ENCODE measurements around the gene NPNT.

The NPNT gene

DNA sequence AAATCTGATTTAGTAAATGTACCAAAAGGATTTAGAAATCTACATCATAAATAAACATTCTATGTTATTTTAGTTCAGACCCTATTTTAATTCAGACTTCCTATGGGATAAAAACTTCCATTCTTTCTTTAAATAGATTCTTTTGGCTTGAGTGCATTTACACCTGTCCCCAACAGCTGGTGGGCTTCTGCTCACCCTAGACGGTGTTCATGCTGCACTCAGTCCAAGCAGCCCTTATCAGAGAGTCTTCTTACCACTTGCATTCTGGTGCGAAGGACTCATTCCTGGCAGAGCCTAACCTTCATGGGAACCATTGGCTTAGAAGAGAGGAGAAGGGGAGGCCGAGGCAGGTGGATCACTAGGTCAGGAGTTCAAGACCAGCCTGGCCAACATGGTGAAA lies 57.3 kb downstream of the NPNT start:
- TF ChIP-seq, protein P1, sequence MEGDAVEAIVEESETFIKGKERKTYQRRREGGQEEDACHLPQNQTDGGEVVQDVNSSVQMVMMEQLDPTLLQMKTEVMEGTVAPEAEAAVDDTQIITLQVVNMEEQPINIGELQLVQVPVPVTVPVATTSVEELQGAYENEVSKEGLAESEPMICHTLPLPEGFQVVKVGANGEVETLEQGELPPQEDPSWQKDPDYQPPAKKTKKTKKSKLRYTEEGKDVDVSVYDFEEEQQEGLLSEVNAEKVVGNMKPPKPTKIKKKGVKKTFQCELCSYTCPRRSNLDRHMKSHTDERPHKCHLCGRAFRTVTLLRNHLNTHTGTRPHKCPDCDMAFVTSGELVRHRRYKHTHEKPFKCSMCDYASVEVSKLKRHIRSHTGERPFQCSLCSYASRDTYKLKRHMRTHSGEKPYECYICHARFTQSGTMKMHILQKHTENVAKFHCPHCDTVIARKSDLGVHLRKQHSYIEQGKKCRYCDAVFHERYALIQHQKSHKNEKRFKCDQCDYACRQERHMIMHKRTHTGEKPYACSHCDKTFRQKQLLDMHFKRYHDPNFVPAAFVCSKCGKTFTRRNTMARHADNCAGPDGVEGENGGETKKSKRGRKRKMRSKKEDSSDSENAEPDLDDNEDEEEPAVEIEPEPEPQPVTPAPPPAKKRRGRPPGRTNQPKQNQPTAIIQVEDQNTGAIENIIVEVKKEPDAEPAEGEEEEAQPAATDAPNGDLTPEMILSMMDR (conservative IDR thresholded peaks at IDR 0.05; ENCODE audit: low read depth, low read length) = no peak
- H3K4me3 ChIP-seq (ENCODE audit: low read depth, low read length) = no peak overlapping the region
- DNase-seq (ENCODE audit: low read depth) = no peak

DNA sequence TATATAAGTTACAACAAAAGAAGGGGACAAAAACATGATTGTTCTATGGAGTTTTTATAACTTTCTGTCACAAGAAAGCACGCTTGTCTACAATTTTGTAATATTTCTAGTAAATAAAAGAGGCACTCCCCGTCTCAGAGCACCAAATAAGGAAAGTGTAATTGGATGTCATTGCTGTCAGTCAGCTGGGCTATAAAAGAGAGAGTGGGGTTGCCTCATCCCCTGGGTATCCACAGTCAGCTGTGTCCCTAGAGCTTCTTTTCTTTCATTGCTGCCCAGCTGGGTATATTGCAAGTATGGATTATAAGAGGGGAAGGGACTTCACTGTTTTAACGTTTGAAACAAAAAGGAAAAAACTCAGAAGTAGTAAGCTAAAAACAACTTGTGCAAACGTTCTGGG lies 61.3 kb downstream of the NPNT start:
- TF ChIP-seq, protein P1 (conservative IDR thresholded peaks at IDR 0.05; ENCODE audit: low read depth, low read length) = no peak
- DNase-seq (ENCODE audit: low read depth) = peak; percentile 11

DNA sequence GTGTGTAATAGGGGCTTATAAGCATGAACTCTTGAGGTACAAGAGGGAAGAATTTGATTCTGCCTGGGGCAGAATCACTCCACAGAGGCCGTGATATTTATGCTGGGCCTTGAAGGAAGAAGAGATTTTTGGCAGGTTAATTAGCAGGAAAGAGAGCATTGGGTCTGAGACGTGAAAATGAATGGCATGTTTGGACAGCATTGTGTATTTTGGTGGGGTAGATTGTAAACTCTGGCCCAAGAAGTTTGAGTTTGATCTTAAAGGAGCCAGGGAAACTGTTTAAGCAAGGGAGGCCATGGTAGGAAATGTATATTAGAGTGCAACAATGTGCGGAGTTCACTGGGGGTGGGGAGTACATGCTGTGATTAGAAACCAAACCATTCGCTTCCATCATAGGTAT lies 62.4 kb downstream of the NPNT start:
- no peak overlapping the region for H3K4me3 ChIP-seq (ENCODE audit: low read depth, low read length)
- no peak for DNase-seq (ENCODE audit: low read depth)
- TF ChIP-seq, protein P1 (conservative IDR thresholded peaks at IDR 0.05; ENCODE audit: low read depth, low read length) = no peak

More for the DNA sequence above, 61.3 kb downstream of the NPNT start:
- H3K4me3 ChIP-seq (ENCODE audit: low read depth, low read length) = no peak overlapping the region

DNA sequence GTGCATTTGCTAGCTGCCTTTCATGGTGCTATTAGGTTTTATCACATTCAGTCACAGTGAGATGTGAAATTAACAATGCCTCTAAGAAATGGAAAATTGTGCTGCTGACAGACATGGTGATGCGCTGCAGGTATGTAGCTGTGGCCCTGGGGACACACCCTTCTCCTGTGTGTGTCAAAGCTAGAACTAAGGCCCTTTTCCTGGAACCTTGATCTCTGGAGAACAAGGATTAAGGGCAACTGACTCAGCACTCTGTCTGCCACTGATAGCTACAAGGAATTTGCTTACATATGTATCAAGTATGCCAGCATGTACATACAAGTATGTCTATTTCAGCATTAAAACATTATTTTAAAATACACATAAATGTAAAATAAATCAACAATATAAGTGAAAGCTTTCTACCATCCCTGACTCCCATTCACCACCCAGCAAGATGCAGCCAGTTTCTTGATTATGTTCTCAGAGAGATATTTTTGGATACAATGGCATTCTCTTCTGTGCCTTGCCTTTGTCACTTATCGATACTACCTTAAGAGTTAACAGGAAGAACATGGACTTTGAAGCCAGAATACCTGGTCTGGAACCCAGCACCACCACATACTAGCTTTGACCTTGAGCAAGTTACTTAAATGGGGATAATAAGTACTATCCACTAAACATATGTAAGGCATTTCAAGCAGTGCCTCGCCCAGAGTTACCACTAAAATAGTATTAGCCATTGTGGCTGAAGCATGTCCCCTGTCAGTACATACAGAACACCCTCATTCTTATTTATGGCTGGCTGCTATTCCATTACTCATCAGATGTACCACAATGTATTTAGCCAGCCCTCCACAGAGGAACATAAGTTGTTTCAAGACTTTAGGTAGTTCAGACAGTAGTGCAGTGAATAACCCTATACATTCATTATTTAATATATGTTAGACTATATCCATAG lies 68.5 kb downstream of the NPNT start:
- H3K4me3 ChIP-seq (ENCODE audit: low read depth, low read length) = no peak overlapping the region
- no peak for DNase-seq (ENCODE audit: low read depth)
- TF ChIP-seq, protein P1 (conservative IDR thresholded peaks at IDR 0.05; ENCODE audit: low read depth, low read length) = no peak

DNA sequence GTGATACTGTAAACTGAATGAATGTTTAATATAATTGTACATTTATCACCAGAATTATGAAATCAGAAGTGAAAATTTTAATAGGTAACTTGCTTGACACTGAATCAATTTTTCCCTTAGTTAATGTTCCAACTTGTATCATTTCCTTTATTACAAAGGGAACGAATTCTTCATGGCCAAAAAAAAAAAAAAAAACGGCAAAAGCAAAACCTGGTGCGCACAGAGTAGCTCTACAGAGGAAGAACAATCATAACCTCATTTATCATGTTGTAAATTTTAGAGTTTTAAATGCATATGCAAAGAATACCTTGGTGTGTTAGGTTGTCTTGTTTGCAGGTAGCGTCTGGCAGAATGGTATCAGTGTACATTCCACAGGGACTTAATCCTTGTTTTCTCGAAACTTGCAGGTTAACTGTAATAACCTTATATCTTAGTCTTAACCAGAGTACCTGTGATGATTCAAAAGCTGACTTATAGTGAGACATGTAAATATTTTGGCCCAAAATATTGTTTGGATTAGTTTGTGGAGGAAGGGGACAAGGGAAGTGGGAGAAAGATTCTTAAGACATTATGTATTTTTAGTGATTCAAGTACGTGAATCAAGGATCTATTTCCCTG lies 70.0 kb downstream of the NPNT start:
- TF ChIP-seq, protein P1 (conservative IDR thresholded peaks at IDR 0.05; ENCODE audit: low read depth, low read length) = no peak
- H3K4me3 ChIP-seq (ENCODE audit: low read depth, low read length) = no peak overlapping the region
- DNase-seq (ENCODE audit: low read depth) = no peak

DNA sequence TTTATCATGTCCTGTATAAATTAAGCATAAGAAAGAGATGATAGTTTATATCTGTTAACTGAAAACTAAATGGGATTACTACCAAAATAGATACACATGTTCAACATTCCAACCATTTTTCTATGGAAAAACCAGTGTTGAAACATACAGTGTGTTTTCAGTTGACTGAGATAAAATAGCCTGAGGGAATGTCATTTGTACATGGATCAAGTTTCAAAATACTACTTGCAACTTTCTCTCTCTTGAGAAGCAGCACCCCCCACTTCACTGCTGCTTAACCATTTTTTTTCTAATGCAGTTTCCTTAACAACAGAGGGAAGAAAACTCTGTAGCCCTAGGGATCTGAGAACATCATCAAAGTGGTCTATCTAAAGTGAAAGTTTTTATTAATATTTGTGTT lies 70.8 kb downstream of the NPNT start:
- DNase-seq (ENCODE audit: low read depth) = peak; percentile 76
- H3K4me3 ChIP-seq (ENCODE audit: low read depth, low read length) = no peak overlapping the region
- TF ChIP-seq, protein P1 (conservative IDR thresholded peaks at IDR 0.05; ENCODE audit: low read depth, low read length) = no peak
